IMR-90 (cell line): Measurements from ENCODE around the gene SF3A1.

Experiments
- RAD21 ChIP-seq: IDR thresholded peaks from 2 replicates; pipeline ENCODE4 v1.6.1; 2012; ENCODE audit warnings: low read length, improper control_type of control experiment
- TF ChIP-seq, protein P1 (sequence below): conservative IDR thresholded peaks from 2 replicates; pipeline ENCODE4 v1.5.1; 2012; ENCODE audit warnings: mild to moderate bottlenecking, low read depth, low read length, improper control_type of control experiment

DNA sequence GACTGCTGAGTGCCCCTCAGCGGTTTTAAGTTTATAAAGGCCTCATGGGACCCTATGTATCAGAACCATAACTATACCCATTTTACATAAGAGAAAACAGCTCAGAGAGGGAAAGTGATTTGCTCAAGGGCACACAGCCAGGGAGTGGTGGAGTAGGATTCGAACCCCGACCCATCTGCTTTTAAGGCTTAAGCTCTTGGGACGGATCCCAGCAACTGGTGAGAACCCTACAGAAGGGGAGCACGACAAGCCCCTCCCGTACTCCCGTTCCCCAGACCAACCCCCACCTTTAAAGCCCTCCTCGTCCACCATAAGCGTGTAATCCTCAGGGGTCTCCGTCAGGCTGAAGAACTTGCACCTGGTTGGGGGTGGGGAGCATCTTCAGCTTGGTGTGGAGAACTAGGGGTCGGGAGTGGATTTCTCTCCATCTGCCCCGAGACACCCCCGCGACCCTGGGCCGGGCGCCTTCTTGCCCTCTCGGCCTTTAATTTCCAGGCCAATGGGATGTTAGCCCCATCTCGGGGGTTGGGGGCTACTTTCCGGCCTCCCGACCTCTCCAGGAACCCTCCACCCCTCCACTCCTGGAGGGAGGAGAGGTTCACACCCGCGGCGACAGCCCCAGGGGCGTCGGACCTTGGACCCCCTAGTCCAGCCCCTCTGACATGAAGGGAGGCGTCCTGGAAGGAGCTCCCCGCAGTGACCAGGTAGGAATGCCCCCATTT, 68.1 kb downstream of the SF3A1 start:
- TF ChIP-seq RAD21: no peak
- TF ChIP-seq, protein P1, sequence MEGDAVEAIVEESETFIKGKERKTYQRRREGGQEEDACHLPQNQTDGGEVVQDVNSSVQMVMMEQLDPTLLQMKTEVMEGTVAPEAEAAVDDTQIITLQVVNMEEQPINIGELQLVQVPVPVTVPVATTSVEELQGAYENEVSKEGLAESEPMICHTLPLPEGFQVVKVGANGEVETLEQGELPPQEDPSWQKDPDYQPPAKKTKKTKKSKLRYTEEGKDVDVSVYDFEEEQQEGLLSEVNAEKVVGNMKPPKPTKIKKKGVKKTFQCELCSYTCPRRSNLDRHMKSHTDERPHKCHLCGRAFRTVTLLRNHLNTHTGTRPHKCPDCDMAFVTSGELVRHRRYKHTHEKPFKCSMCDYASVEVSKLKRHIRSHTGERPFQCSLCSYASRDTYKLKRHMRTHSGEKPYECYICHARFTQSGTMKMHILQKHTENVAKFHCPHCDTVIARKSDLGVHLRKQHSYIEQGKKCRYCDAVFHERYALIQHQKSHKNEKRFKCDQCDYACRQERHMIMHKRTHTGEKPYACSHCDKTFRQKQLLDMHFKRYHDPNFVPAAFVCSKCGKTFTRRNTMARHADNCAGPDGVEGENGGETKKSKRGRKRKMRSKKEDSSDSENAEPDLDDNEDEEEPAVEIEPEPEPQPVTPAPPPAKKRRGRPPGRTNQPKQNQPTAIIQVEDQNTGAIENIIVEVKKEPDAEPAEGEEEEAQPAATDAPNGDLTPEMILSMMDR: no peak
